ENCODE measurements around the gene LARGE1.

Gene LARGE1

DNA sequence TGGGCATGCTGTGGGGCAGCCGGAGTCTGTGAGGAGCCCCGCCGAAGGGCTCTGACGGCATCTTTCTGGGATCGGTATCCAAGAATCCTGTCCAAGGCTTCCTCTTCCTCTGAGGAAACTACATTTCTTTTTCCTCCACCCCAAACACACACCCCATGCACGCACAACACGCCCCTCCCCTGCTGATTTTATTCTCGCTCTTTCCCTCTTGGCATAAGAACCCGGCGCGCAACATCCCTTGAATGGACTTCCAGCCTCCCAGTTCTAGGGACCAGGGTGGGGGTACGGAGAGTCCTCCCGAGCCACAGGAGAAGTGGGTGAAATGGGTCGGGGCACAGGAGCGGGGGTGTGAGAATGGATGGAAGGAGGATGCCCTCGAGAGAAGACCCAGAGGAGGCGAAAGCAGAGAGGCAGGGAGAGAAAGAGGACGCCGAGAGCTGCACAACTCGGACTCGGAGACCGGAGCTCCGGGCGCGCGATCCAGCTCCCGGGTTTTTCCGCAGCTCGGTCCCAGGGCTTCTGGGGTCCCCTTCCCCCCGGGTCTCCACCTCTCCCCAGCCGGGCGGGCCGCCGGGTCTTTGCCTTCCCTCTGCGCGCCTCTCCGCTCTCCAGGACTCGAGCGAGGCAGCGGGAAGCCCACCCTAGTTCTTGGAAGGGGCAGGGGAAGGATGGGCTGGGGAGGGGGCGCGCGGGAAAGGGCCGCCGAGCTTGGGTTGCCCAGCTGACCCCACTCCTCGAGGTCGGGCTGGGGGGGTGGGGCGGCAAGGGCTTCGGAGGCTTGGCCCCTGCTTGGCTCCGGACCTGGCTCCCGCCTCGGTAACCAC, 1.5 kb upstream of the LARGE1 start:
- TF ChIP-seq, protein P1, sequence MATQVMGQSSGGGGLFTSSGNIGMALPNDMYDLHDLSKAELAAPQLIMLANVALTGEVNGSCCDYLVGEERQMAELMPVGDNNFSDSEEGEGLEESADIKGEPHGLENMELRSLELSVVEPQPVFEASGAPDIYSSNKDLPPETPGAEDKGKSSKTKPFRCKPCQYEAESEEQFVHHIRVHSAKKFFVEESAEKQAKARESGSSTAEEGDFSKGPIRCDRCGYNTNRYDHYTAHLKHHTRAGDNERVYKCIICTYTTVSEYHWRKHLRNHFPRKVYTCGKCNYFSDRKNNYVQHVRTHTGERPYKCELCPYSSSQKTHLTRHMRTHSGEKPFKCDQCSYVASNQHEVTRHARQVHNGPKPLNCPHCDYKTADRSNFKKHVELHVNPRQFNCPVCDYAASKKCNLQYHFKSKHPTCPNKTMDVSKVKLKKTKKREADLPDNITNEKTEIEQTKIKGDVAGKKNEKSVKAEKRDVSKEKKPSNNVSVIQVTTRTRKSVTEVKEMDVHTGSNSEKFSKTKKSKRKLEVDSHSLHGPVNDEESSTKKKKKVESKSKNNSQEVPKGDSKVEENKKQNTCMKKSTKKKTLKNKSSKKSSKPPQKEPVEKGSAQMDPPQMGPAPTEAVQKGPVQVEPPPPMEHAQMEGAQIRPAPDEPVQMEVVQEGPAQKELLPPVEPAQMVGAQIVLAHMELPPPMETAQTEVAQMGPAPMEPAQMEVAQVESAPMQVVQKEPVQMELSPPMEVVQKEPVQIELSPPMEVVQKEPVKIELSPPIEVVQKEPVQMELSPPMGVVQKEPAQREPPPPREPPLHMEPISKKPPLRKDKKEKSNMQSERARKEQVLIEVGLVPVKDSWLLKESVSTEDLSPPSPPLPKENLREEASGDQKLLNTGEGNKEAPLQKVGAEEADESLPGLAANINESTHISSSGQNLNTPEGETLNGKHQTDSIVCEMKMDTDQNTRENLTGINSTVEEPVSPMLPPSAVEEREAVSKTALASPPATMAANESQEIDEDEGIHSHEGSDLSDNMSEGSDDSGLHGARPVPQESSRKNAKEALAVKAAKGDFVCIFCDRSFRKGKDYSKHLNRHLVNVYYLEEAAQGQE (IDR thresholded peaks at IDR 0.05; ENCODE audit: insufficient read depth in 1 of 2, low read depth in 2 of 2, low read length in 2 of 2), result no peak
- TF ChIP-seq POLR2AphosphoS5 (IDR thresholded peaks at IDR 0.05; ENCODE audit: low read depth, low read length) (no peak), FOXP2 (optimal IDR thresholded peaks at IDR 0.05; ENCODE audit: borderline replicate concordance, extremely low read depth, extremely low read length, insufficient read depth) (no peak), SIN3A (IDR thresholded peaks at IDR 0.05; ENCODE audit: borderline replicate concordance, insufficient read depth, low read length) (no peak), TAF1 (IDR thresholded peaks at IDR 0.05; ENCODE audit: borderline replicate concordance, insufficient read depth, low read length) (no peak)

DNA sequence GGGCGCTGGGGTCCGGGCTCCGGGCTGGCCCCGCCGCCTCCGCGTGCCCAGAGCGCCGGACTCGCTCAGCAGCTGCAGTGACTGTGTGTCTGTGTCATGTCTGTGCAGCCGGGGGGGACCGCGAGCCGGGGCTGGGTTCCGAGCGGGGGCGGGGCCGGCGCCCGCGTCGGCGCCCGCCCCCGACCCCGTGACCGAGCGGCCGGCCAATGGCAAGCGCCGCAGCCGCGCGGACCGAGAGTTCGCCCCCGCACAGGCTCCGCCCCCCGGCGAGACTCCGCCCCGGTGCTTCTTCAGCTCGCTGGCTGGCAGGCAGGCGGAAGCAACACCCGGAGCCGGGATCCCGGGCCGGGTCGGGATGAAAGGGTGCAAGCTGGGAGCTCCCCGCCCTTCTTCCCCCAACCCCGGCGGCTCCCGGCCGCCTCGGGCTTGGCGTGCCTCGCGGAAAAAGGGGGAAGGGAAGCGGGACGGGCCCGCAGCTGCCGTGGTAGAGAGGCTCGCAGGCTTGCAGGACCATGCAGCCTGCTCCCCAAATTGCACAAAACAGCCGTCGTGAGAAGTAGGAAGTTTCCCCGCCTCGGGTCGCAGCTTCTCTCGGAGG, 750 bp upstream of the LARGE1 start:
- TF ChIP-seq FOXP2 (optimal IDR thresholded peaks at IDR 0.05; ENCODE audit: borderline replicate concordance, extremely low read depth, extremely low read length, insufficient read depth), result no peak
- TF ChIP-seq TAF1 (IDR thresholded peaks at IDR 0.05; ENCODE audit: borderline replicate concordance, insufficient read depth, low read length), result 0 out of 2 replicates have a peak, but pooled peaks have one; percentile 48
- TF ChIP-seq, protein P1 (IDR thresholded peaks at IDR 0.05; ENCODE audit: insufficient read depth in 1 of 2, low read depth in 2 of 2, low read length in 2 of 2), result no peak

DNA sequence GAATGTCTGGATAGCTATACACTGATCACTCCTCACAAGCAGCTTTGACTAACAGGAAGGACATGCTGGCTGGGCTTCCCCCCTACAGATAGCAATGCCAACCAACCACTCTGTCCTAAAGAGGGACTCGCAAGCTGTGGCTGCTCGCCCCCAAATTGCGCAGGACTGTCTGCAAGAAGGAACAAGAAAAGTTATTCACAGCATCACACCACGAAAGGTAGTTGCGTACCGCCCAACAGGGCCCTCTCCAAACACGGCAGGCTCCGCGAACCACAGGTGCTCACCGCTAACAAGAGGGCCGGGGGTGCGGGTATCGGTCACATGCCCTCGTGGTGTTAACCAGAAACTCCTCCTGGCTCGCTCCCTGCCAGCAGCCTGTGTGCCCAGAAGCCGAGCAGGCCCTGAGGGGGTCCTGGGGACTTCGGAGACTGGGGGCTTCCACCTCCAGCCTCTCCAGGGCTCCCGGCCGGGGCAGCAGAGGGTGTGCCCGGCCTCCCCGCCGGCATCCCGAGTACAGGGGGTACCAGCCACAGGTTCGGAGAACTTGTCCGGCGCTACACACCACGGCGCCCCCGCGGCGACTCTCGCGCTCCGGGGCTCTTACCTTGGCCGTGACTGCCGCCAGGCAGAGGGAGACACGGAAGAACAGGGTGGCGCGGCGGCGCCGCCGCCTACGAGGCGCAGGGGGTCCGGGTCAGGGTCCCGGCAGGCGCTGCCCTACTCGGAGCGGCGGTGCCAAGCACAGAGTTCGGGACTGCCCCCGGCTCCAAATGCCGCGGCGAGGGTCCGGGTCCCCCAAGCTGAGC, 682 bp downstream of the LARGE1 start:
- TF ChIP-seq, protein P1 (IDR thresholded peaks at IDR 0.05; ENCODE audit: insufficient read depth in 1 of 2, low read depth in 2 of 2, low read length in 2 of 2), result no peak
- TF ChIP-seq TAF1 (IDR thresholded peaks at IDR 0.05; ENCODE audit: borderline replicate concordance, insufficient read depth, low read length), result no peak
- TF ChIP-seq SIN3A (IDR thresholded peaks at IDR 0.05; ENCODE audit: borderline replicate concordance, insufficient read depth, low read length), result no peak
- no peak for TF ChIP-seq FOXP2 (optimal IDR thresholded peaks at IDR 0.05; ENCODE audit: borderline replicate concordance, extremely low read depth, extremely low read length, insufficient read depth)

DNA sequence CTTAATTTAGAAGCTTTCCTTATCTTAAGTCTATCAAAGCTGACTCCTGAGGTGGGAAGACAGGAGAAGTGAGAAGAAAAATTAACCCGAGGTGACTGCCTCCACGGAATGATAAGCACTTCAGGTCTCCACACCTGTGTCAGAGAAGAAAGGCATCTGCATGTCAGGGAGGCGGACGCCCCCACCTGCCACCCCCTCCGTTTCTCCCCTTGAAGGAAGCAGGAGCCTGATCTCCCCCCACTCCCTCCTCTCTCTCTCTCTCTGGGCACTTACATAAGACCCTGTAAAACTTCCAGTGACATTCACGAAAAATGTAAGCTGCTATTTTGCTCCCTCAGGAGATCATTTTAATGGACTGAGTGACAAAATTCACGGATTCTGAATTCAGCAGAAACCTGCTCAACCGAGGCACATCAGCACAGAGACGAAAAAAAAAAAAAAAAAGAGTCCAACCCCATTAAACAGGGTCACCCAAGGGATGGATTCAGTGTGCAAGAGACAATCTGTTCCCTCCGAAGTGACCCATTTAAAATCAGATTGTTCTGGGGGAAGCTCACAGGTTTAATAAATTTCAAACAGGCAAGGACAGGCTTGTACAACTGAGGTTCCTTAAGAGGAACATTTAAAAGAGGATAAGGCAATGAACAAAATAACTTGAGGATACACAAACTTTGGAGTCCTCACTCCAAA, 1.5 kb downstream of the LARGE1 start:
- no peak for TF ChIP-seq POLR2AphosphoS5 (IDR thresholded peaks at IDR 0.05; ENCODE audit: low read depth, low read length)
- TF ChIP-seq, protein P1 (IDR thresholded peaks at IDR 0.05; ENCODE audit: insufficient read depth in 1 of 2, low read depth in 2 of 2, low read length in 2 of 2), result no peak
- TF ChIP-seq SIN3A (IDR thresholded peaks at IDR 0.05; ENCODE audit: borderline replicate concordance, insufficient read depth, low read length), result no peak
- no peak for TF ChIP-seq FOXP2 (optimal IDR thresholded peaks at IDR 0.05; ENCODE audit: borderline replicate concordance, extremely low read depth, extremely low read length, insufficient read depth)
- no peak for TF ChIP-seq TAF1 (IDR thresholded peaks at IDR 0.05; ENCODE audit: borderline replicate concordance, insufficient read depth, low read length)
